HepG2 (cell line): ENCODE results near the gene EBF4. TPM values are rescaled to one million over a fixed set of nuclear protein-coding genes. Genes with fewer than 3 reads are reported as not detected.
A peak's percentile ranks its signal among the peaks of the same experiment; 100 is the strongest.

Experiments used
- ARNTL ChIP-seq: sonication (generic); formaldehyde crosslinking; IDR thresholded peaks from 2 replicates; pipeline ENCODE4 v1.4.0; 2020; ENCODE audit warnings: mild to moderate bottlenecking, missing genetic modification reagents
- DBP ChIP-seq: sonication (generic); formaldehyde crosslinking; IDR thresholded peaks from 2 replicates; pipeline ENCODE4 v1.4.0; 2020; ENCODE audit warnings: missing genetic modification reagents; ENCODE audit errors: not compliant biosample characterization
- JUNB ChIP-seq: sonication (generic); formaldehyde crosslinking; IDR thresholded peaks from 2 replicates; pipeline ENCODE4 v1.8.0; 2022; ENCODE audit warnings: missing genetic modification reagents, mild to moderate bottlenecking, borderline replicate concordance
- NFIC ChIP-seq: IDR thresholded peaks from 2 replicates; pipeline ENCODE4 v1.6.1; 2012; ENCODE audit warnings: mild to moderate bottlenecking, low read length, inconsistent platforms
- TFE3 ChIP-seq: IDR thresholded peaks from 2 replicates; pipeline ENCODE4 v1.6.1; 2016
- ZFP91 ChIP-seq: sonication (generic); formaldehyde crosslinking; IDR thresholded peaks from 2 replicates; pipeline ENCODE4 v1.9.0; 2022; ENCODE audit warnings: missing genetic modification reagents, mild to moderate bottlenecking, borderline replicate concordance
- ZMYM2 ChIP-seq: sonication (generic); formaldehyde crosslinking; IDR thresholded peaks from 2 replicates; pipeline ENCODE4 v1.8.0; 2022; ENCODE audit warnings: mild to moderate bottlenecking, missing genetic modification reagents
- ZNF616 ChIP-seq: sonication (generic); formaldehyde crosslinking; IDR thresholded peaks from 2 replicates; pipeline ENCODE4 v1.5.0; 2020; ENCODE audit warnings: low read depth, mild to moderate bottlenecking, missing genetic modification reagents
- ZNF629 ChIP-seq: sonication (generic); formaldehyde crosslinking; conservative IDR thresholded peaks from 2 replicates; pipeline ENCODE4 v1.5.0; 2020; ENCODE audit warnings: missing genetic modification reagents
- polyA plus RNA-seq, 8 experiments: library from polyadenylated mRNA; depleted of rRNA in 3 of 8; stranded (reverse) in 7 of 8; unstranded in 1 of 8; fragments of >200 nt; fragmentation: Illumina TruSeq in 4 of 8; extraction: Trizol in 4 of 8; gene quantifications; 2 replicates each; pipeline versions ENCODE4 v1.2.1 to v1.2.3, GENCODE V29; 2011 to 2016; ENCODE audit warnings: low read depth in 4 of 8, missing spikeins in 1 of 8, mixed read lengths in 1 of 8; ENCODE audit not compliant: insufficient read depth in 1 of 8
- total RNA-seq, 5 experiments: library from RNA; depleted of rRNA; stranded (reverse); fragments of >200 nt; fragmentation: Illumina TruSeq; extraction: Trizol; gene quantifications; 2 replicates each; pipeline ENCODE4 v1.2.3, GENCODE V29; 2016; ENCODE audit warnings: low read depth in 1 of 5
- TF ChIP-seq, protein P1 (sequence below): sonication (generic); formaldehyde crosslinking; IDR thresholded peaks from 2 replicates; pipeline ENCODE4; 2020; ENCODE audit warnings: missing genetic modification reagents, mild to moderate bottlenecking, borderline replicate concordance
- TF ChIP-seq, protein P2 (sequence below): sonication (generic); formaldehyde crosslinking; IDR thresholded peaks from 2 replicates; pipeline ENCODE4 v1.8.1; 2023; ENCODE audit warnings: missing genetic modification reagents, mild to moderate bottlenecking, borderline replicate concordance

EBF4 gene
- total and polyA plus RNA-seq, 2 of the 13 experiments (the other 11 are each of a cell fraction or from before 2014, with no cell fraction given) = 0.84 to 2.2 TPM

DNA sequence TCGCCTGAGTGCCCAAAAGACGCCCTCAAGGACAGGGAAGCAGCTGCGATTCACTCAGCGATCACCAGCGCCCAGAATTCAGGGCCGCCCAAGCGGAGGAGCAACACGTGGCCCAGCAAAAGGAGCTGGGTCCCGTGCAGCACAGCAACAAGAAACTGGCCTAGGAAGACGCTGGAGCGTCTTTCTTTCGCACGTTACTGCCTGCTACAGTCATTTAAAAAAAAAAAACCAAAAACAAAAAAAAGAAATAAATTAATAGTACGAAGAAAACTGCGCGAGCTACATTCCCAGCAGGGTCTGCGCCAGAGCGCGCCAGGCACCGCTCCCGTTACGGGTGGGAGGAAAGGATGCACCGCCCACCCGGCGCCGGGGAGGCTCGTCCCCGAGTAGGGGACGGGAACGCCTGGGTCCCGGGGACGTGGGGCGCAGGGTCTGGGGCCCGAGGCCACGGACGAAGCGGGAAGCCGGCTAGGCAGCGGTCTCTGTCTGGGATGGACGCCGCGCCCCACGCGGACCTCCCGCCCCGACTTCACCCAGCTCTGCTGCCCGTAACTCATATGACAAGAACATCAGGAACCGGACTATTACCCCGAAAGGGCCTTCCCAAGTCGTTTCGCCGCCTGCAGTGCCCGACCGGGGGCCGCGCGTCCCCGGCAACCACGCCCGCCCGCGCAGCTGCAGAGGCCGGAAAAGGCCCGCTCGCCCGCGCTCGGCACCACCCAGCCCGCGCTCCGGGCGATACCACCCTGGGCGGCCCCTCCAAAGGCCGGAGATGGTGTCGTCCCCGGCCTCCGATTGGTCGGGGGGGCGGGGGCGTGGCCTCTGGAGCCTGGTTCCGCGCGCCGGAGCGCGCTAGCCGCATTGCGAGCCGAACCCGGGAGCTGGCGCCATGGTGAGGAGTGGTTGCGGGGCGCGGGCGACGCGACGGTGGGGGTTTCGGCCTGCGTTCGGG is 40.5 kb upstream of the EBF4 start, which contains the start of gene NOP56 (continued):
- TF ChIP-seq TFE3 (CRISPR knock-in tag) (peak; percentile 8; the same call in 1 of the 2 replicates), ARNTL (CRISPR knock-in tag) (peak; percentile 79; the same call in 1 of the 2 replicates), ZNF616 (peak; percentile 70; the same call in 1 of the 2 replicates), ZNF629 (0 out of 2 replicates have a peak, but pooled peaks have one; percentile 15), DBP (CRISPR knock-in tag) (no peak), ZMYM2 (CRISPR knock-in tag) (no peak), ZFP91 (peak; percentile 93), NFIC (peak; percentile 37; the same call in 1 of the 2 replicates), JUNB (no peak)
- TF ChIP-seq, protein P1, sequence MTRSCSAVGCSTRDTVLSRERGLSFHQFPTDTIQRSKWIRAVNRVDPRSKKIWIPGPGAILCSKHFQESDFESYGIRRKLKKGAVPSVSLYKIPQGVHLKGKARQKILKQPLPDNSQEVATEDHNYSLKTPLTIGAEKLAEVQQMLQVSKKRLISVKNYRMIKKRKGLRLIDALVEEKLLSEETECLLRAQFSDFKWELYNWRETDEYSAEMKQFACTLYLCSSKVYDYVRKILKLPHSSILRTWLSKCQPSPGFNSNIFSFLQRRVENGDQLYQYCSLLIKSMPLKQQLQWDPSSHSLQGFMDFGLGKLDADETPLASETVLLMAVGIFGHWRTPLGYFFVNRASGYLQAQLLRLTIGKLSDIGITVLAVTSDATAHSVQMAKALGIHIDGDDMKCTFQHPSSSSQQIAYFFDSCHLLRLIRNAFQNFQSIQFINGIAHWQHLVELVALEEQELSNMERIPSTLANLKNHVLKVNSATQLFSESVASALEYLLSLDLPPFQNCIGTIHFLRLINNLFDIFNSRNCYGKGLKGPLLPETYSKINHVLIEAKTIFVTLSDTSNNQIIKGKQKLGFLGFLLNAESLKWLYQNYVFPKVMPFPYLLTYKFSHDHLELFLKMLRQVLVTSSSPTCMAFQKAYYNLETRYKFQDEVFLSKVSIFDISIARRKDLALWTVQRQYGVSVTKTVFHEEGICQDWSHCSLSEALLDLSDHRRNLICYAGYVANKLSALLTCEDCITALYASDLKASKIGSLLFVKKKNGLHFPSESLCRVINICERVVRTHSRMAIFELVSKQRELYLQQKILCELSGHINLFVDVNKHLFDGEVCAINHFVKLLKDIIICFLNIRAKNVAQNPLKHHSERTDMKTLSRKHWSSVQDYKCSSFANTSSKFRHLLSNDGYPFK (CRISPR knock-in tag) = peak; percentile 54; the same call in 1 of the 2 replicates
- TF ChIP-seq, protein P2, sequence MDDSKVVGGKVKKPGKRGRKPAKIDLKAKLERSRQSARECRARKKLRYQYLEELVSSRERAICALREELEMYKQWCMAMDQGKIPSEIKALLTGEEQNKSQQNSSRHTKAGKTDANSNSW (CRISPR knock-in tag) = peak; percentile 29; the same call in 1 of the 2 replicates
- TF ChIP-seq, all 625 proteins: peak for 411
